ENCODE data around the gene FSIP1.
A peak's percentile ranks its signal among the peaks of the same experiment; 100 is the strongest.

The FSIP1 gene

DNA sequence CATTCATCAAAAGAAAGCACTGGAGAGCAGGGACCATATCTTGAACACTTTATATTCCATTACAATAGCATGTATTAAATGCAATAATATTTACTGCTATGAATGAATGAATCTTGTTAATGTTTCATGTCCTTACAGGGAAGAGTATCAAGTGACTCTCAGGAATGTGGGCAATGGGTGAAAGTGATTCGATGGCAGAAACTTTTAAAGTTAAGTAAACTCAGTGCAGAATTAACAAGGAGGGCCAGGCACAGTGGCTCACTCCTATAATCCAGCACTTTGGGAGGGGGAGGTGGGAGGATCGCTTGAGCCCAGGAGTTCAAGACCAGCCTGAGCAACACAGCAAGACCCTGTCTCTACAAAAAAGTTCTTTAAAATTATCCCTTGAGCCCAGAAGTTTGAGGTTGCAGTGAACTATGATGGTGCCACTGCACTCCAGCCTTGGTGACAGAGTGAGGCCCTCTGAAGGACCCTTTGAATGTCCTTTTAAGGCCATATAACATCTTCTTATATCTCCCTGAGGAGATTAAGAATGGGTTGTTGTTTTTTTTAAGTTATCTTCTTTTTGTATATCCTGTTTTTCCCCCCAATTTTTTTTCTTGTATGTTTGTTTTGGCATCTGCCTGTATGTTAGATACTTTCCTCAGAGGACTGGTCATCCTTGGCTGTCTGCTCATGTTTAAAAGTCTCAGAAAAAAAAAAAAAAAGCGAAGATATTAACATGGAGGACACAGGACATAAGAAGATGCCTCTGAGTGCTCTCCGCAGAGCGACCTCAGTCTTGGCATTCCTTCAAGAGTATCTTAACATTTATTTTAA lies 9.6 kb upstream of the FSIP1 start:
- no peak for DNase-seq

DNA sequence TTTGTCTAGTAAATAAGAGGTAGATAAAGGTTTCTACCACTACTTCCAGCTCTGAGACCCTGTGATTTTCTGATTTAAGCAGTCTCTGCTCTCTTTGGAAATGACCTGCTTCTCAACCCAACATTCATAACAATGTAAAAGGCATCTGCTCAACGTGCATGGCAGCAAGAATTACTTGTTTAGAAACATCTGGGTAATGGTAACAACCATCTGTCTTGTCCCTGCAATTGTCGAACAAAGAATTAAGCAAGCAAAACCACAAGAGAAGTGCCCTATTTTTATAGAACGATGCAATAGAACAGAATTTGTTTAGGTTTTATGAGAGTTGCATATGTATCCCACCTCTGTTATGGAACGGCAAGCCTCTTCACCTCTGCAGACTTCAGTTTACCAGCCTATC lies 7.1 kb upstream of the FSIP1 start:
- no peak for DNase-seq

DNA sequence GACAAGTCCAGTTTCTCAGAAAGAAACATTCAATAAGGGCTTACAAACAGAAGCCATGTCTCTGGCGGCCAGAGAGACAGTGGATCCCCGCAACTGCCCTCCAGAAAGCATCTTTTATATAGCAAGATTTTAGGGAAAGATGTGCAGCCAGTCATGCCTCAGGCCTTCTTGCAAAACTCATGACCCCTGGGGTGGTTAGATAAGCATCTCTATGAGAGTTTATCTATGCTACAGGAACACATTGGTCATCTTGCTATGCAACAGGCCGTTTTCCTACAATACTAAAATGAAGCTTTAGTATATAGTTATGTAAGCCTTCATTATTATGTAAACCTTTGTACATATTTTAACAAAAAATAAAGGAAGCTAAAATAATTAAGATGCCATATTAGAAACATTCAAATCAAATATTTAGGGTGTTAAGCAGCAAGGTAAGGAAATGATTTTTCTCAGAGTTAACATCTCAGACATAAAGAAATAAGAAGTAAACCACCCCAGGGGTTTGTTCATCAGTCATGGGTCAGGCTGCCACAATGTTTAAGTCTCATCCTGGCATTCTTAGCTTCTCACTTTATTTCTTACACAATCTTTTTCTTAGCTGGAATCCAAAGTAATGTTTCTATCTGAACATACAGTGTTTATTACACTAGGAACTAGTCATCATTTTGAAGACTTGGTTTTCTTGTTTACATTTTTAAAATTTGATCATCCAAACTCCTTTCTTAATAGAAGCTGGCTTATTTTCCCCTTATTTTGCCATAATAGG lies 6.3 kb upstream of the FSIP1 start:
- DNase-seq = no peak

DNA sequence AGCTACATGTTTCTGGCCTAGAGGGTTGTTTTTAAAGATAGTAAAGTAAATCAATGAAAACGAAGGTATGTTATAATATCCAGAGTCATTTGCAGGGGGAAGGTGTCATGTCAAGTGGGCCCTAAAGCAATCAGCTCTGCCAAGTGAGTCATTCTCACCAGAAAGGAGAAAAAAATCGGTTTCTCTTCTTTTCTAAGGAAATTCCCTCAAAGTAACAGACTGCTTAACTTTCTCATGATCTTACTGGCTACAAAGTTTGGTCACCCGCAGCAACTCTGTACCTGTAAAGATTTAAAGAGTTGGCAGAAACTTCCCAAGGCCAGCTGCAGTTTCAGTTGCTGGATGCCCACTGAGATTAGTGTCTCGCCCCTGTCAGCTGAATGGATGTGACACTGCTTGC lies 5.5 kb upstream of the FSIP1 start:
- no peak for DNase-seq

DNA sequence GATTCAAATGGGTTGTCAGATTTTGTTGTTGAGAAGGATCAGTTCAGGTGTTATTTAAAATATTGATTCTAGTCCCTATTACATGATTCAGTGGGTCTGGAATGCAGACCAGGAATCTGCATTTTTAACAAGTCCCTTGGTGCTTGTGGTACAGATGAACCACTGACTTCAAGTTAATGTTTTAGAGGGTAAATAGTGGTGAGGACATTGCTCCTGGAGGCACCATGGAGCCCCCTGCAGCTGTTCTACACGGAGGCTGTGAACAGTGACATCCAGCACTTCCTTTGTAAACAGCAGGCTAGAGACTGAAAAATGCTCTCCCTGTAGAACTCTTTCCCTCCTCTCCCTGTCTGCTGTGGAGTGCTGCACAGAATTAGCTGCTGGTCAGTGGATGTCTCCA lies 4.8 kb upstream of the FSIP1 start:
- DNase-seq = no peak

DNA sequence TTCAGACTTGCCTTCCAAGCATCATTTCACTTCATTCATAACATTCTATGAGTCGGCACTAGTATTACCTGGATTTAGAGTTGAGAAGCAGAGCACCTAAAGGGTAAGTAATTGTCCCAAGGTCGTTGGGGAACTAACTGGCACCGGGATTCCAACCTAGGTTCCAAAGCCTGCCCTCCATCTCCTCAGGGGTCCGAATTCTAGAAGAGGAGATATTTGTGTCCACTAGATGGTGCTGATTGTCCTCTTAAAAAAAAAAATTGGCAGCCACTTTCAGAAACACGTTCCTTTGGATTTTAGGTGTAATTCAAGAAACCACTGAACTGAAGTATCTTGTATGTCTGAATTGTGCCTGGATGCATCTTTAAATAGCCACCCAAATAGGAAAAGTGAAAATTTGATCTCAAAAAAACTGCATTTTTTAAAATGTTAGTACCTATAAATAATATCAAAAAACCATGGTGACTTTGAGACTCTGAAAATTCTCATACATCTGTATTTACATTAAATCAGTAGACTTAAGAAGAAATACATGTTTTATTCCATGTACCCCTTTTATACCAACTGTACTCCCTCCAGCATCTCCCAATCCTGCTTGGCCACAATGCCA lies 3.9 kb upstream of the FSIP1 start:
- DNase-seq = peak in 1 of 2 experiments; percentile 47

DNA sequence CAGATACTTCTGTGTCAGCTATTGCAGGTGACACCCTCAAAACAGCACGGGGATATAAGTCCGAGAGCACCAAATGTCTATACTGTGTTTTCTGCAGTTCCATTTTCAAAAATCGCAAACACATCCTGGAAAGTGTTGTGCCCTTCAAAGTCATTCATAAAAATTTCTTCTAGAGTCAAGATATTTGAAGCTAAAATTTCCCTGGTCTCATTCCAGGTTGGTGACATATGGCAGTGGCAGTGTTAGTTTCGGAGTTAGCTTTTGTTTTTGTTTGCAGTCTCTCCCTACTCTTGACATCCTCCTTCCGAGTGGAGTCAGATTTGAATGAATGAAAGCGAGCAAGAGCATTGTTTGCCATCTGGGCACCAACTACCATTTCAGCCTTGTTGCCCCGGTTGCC lies 3.2 kb upstream of the FSIP1 start:
- peak in 1 of 2 experiments; percentile 11 for DNase-seq

DNA sequence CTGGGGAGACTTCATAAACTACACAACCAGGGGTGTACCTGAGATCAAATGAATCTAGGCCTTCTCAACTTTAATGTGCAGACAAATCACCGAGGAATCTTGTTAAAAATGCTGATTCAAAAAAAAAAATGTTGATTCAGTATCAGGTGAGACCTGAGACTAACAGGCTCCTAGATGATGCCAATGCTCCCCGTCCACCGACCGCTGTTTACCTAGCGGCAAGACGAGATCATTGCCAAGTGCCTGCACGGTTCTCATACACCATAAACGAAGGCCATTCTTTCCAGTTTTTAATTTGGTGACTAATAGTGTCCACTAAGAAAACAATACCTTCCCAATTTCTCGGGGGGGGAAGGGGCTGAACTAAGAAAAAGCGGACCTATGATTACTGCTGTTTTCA lies 2.5 kb upstream of the FSIP1 start:
- no peak for DNase-seq

DNA sequence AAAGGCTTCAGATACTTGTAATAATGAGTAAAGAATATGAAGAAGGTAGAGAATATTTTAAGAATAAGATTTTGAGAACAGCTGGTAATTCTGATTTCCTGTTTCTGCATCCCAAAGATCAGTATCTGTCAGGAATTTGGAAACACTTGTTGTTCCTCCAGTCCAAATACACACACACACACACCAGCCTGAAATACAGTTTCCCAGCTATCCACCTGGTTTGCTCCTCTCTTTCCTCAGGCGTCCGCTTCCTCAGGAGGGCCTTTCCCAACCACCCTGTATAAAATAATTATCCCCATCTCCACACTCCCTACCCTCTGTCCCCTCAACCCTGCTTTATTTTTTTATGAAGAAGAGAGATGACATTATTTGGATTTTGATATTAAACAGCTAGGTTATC lies 2.0 kb upstream of the FSIP1 start:
- no peak for DNase-seq

DNA sequence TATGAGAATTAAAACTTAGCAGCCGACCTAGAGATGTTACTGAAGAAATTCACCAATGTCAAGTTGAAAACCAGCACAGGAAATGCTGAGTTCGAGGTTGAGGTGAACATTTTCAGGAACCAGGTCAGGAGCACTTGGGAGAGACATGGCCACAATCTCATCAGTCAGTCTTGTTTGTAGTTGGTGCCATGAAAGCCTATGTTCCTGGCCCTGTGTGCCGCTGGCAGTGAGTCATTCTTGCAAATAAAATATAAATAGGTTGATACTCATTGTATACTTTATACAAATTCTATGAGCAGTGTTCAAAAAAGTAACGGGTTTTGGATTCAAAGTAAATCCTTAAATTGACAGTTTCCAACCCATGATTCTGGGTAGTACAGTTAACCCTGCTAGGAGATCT lies 1.5 kb upstream of the FSIP1 start:
- no peak for DNase-seq

DNA sequence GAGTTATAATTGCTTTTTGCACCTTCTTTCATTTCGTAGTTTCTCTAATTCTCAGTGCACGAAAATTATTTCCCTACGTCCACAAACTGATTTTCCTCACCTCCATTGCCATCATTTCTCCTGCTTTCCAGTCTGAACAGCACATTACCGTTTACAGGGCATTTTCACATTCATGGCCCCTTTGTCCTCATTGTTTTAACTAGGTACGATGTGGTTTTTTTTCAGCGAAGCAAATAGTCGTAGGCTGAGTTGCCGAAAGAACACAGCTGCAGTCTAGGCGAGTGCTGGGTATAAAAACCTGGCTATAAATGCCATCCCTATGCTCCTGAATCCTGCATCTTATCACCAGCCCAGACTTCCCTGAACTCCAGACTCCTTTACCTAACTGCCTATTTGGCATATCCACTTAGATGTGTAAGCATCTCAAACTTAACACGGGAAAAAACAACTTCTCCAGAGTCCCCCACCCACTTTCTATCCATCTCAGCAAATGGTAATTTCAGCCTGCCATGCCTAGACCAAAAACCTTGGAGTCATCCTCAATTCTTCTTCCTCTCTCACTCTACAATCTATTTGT lies 691 bp upstream of the FSIP1 start:
- DNase-seq = no peak

DNA sequence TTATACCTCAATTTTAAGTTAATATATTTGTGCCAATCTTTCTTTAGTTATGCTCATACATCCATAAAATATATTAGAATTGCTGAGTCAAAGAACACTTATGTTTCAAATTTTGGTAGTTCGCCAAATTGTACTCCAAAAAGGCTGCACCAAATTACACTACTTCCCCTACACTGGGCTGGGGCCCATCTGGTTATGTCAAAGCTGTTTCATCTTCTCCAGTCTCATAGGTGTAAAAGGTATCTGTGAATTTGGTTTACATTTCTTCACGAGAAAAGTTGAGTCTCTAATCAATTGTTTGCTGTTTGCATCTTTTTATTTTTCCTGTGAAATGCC lies 706 bp downstream of the FSIP1 start:
- DNase-seq = no peak

DNA sequence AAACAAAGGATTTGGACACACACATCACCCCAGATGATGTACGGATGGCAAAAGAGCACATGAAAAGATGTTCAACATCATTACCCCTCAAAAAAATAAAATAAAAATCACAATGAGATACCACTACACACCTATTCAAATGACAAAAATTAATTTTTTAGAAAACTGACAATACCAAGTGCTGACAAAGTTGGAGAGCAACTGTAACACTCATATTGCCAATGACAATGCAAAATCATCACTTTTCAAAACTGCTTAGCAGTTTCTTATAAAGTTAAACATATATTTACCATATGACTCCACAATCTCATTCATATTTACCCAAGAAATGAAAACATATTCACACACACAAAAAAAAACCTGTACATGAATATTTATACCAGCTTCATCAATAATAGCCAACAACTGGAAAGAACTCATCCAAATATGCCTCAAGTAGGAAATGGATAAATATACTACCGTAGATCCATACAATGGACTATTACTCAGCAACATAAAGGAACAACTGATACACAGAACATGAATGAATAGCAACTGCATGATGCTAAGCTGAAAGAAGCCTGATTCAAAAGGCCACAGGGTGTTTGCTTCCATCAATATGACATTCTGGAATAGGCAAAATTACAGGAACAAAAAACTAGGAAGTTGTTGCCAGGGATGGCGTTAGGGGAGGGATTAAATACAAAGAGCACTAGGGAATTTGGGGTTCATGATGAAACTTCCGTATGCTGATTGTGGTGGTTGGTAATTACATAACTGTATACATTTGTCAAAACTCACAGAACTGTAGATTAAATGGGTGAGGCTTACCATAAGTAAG lies 1.3 kb downstream of the FSIP1 start:
- DNase-seq = no peak

DNA sequence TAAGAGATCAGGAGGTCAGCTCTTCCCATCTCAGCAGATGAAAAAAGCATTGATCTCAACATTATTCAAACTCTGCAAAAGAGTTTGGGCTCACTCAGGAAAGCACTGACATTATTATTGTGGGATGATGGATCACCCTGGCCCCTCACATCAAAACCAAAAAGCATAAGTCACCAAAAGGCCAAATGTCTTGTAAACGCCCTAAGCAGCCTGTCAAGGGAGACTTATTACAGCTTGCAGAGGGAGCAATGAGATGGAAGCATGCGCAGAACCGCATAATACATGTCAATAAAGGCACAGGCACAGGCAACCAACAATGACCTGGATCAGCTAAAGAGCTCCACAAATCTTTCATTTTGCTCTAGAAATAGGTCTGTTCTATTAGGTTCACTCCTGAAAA lies 4.6 kb downstream of the FSIP1 start:
- DNase-seq = no peak

DNA sequence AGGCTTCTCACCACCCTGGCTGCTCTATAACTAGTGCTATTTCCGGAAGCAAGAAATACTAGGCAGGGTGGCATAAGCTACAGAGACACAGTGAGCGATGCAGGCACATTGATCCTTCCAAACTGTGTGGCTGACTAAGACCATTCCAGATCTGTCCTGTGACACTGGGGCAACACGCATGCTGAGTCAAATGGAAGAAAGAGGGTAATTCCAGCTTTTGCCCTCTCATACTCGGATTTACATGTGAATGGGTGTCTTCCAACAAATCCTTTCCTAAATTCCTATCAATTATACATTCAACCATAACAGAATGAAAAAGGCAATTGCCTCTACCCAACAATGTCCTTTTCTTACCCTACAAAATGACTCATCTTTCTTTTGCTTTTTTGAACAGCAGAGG lies 5.1 kb downstream of the FSIP1 start:
- no peak for DNase-seq

DNA sequence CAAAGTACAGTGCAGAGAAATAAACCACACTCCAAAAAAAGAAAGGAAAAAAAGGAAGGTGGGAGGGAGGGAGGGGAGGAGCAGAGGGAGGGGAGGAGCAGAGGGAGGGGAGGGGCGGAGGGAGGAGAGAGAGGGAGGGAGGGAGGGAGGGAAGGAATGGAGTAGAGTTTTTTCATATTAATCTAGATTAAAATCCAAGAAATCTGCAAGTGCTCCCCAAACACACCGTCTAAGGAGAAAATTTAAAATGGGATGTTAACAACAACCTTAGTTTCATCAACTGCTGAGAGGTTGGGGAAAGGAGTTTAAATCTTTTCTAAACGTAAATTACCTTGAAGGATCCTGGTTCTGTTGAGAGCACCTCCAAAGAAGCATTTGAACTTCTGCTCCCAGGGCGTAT lies 6.6 kb downstream of the FSIP1 start:
- DNase-seq = no peak

DNA sequence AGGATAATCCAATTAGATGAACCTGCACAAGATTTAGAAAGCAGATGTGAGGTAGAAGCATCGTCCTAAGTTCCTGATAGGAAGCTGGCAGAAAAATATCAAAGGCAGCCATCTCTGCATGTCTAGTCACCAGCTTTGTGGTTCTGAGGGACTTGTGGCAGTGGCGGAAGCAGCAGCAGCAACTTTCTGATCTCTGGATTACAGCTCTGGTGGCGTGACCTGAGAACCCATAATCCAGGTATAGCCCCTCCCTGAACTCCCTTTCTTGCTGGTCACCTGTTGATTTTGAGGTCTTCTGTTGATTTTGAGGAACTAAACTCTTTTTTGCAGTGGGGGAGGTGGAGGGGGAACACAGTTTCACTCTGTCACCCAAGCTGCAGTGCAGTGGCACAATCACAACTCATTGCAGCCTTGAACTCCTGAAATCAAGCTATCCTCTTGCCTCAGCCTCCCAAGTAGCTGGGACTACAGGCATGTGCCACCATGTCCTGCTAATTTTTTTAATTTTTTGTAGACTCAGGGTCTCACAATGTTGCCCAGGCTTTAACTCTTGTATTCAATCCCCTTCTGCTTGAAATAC lies 7.9 kb downstream of the FSIP1 start:
- DNase-seq = no peak

DNA sequence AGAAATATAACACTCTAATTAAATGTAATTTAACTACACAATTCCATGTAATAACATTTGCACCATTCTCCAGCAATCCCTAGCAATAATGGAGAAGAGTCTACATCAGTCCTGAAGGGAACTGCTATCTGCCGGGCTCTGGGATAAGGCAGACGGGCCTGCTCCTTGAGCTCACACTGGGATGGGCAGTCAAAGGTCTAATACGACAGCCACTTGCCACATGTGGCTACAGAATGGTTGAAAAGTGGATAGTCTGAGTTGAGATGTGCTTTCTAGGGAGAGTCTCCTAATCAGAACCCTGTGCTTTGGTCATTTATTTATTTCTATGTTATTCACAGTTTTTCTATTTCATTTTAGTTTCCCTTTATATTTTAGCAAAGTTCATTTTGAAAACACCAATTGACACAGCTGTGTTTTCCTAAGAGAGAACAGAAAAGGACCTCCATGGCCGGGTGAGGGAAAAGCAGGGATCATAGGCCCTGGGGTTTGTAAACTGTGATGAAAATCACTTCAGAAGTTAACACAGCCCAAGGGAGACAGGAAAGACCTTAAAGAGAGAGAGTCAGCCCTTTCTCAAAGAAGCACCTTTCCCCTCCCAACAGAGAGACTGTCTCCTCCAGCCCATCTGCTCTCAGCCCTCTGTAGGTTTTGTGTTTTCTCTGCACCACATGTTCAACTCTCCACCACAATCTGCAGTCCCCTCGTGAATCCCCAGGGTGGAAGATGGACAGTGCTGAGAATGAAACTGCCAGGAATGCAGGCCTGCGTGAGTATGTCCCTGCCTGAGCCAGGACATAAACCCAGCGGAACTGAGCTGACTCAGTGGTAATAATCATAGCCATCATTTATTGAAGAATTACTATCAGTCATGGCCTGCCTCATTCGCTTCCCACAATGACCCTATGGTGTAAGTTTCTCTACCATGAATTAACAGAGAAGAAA lies 11.6 kb downstream of the FSIP1 start:
- DNase-seq = no peak

DNA sequence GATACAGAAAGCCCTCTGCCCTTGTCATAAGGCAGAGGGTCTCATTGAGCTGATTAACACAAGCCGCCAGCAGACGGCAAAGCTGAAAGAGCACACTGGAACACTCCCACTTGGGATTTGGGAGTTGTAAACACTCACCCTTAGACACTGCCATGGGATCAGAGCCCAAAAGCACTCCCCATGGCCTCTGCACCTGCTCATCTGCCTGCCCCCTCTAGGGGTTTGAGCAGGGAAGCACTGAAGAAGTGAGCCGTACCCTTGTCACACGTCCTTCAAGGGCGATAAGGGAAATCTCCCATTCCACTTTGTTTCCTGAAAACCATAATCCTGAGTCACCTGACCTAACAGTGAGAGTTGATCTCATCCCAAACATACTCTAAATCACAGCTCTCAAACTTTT lies 14.7 kb downstream of the FSIP1 start:
- DNase-seq = no peak

DNA sequence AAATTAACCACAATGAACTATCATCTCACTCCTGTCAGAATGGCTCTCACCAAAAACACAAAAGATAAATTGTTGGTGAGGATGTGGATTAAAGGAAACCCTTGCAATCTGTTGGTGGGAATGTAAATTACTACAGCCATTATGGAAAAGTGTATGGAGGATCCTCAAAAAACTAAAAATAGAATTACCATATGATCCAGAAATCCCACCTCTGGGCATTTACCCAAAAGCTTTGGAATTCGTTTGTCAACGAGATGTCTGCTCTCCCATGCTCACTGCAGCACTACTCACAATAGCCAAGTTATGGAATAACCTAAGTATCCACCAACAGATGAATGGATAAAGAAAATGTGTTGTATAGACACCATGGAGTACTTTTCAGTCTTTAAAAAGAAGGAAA lies 21.6 kb downstream of the FSIP1 start:
- no peak for DNase-seq

DNA sequence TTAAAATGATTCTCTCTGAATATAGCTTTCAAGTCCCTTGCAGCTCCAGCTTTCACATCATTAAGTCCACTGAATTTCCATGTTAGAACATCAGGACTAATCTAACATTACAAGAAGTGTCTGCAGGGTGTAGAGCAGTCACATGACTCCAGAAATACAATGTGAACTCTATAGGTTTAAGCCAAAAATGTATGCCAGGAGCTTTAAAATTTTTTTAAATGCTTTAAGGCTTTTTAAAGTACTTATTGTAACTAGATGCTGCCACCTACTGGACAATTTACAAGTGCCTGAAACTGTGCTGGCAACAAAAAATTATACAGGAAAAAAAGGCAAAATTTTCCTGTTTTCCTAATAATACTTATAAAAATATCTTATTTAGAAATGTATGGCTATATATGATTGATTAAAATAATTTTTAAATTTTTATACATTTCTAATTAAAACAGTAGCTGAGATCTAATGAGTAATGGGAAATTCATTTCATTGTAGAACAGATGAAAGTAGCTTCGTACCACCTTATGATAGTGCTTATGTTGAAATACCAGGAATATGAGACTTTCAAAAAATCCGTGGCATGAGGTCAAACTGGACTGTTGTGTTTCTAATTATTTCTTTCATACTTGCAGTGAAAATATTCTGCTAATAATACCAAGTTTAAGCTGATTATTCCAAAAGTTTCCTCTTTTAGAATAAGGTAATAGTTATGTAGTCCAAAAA lies 25.7 kb downstream of the FSIP1 start:
- DNase-seq = no peak
